Measurements from ENCODE around the gene COPG2. TPM values are rescaled to one million over a fixed set of nuclear protein-coding genes. Genes with fewer than 3 reads are reported as not detected.

COPG2 gene, protein sequence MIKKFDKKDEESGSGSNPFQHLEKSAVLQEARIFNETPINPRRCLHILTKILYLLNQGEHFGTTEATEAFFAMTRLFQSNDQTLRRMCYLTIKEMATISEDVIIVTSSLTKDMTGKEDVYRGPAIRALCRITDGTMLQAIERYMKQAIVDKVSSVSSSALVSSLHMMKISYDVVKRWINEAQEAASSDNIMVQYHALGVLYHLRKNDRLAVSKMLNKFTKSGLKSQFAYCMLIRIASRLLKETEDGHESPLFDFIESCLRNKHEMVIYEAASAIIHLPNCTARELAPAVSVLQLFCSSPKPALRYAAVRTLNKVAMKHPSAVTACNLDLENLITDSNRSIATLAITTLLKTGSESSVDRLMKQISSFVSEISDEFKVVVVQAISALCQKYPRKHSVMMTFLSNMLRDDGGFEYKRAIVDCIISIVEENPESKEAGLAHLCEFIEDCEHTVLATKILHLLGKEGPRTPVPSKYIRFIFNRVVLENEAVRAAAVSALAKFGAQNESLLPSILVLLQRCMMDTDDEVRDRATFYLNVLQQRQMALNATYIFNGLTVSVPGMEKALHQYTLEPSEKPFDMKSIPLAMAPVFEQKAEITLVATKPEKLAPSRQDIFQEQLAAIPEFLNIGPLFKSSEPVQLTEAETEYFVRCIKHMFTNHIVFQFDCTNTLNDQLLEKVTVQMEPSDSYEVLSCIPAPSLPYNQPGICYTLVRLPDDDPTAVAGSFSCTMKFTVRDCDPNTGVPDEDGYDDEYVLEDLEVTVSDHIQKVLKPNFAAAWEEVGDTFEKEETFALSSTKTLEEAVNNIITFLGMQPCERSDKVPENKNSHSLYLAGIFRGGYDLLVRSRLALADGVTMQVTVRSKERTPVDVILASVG
- total RNA-seq: 10 to 100 TPM; 11.7 to 15.6 (median 13.1) TPM

DNA sequence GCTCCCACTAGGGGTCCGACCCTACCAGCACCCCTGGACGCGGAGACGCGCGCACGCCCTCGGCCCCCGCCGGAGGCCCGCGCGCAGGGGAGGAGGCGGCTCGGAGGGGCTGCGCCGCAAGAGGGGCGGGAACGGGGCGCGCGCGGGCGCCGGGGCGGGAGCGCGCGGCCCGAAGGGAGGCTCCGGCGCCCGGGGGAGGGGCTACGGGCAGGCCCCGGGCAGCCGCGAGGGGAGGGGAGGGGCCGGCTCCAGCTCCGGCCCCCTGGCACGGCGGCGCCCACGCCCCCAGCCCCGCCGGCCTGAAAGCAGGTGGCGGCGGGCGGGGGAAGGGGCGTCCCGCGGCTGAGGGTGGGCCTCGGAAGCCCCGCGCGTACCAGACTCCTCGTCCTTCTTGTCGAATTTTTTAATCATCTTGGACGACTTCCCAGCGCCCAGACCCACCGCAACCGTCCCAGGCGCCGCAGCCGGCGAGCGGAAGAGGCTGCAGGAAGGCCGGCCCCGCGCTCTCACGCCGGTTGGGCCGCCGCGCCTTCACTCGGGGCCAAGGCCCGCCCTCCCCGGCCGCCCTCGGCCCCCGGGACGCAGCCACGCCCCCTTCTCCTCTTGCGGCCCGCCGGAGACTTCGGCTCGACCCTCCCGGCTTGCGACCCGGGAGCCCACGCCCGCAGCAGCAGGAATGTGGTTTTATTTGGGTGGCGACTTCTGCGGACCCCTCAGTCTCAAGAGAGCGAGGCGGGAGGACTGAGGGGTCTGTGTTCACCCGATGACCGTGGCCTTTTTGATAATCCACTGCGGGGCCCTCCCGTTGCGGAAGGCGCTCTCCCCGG is at the start of gene COPG2:
Gene COPG2, minus strand, starts transcription at position 491 of the 827 bp plus-strand sequence. Its CDS starts 80 bp downstream, at position 411.
- Histone ChIP-seq H3K4me3 (peak within 1 kb of the TSS; percentile 67 to 82), H3K27ac (peak within 1 kb of the TSS; percentile 26 to 90 (median 84)), H3K27me3 (no peaks in the 10 kb centered on the region), H3K4me1 (peaks cover 0 to 17% (median 0%) of the 10 kb centered on the region in 3 donors), H3K9me3 (no peaks in the 10 kb centered on the region), H3K36me3 (peaks cover 0 to 9% of the 10 kb centered on the region in 2 donors)
- ATAC-seq: peak; percentile 99
- WGBS, 2 donors (ENCODE audit: low coverage in 1 of 2): 0% methylated on average over 4 of the region's 103 CpGs; no CpG with 5 or more reads in 1 of the 2 donors
- TF ChIP-seq, protein P1, sequence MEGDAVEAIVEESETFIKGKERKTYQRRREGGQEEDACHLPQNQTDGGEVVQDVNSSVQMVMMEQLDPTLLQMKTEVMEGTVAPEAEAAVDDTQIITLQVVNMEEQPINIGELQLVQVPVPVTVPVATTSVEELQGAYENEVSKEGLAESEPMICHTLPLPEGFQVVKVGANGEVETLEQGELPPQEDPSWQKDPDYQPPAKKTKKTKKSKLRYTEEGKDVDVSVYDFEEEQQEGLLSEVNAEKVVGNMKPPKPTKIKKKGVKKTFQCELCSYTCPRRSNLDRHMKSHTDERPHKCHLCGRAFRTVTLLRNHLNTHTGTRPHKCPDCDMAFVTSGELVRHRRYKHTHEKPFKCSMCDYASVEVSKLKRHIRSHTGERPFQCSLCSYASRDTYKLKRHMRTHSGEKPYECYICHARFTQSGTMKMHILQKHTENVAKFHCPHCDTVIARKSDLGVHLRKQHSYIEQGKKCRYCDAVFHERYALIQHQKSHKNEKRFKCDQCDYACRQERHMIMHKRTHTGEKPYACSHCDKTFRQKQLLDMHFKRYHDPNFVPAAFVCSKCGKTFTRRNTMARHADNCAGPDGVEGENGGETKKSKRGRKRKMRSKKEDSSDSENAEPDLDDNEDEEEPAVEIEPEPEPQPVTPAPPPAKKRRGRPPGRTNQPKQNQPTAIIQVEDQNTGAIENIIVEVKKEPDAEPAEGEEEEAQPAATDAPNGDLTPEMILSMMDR (IDR thresholded peaks at IDR 0.05): peak in 1 of 4 experiments; percentile 11
- TF ChIP-seq EP300 (IDR thresholded peaks at IDR 0.05): no peak
- TF ChIP-seq POLR2A (IDR thresholded peaks at IDR 0.05): peak; percentile 16 to 44
- TF ChIP-seq POLR2AphosphoS5 (IDR thresholded peaks at IDR 0.05): peak; percentile 30

DNA sequence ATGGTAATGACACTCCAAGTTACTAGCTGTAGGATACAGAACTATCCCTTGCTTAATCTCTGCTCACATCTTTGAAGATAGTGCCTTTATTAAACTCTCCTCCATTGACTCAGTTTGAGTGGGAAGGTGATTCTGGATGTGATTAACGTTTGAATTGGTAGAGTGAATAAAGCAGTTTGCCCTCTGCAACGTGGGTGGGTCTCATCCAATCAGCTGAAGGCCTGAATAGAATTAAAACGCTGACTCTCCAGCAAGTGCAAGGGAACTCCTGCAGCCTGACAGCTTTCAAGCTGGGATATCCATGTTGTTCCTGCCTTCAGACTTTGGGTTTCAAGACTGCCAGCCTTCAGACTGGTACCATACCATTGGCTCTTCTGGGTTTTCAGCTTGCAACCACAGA is 43.9 kb upstream of the COPG2 start:
- no peak for ATAC-seq
- Histone ChIP-seq H3K4me3 (no peak overlapping the region), H3K9me3 (no peaks in the 10 kb centered on the region), H3K4me1 (no peaks in the 10 kb centered on the region), H3K27me3 (peaks cover 17% of the 10 kb centered on the region), H3K27ac (no peak overlapping the region), H3K36me3 (no peaks in the 10 kb centered on the region)
- TF ChIP-seq, protein P1 (IDR thresholded peaks at IDR 0.05): no peak
- no peak for TF ChIP-seq POLR2A (IDR thresholded peaks at IDR 0.05)
- no peak for TF ChIP-seq POLR2AphosphoS5 (IDR thresholded peaks at IDR 0.05)
- no peak for TF ChIP-seq EP300 (IDR thresholded peaks at IDR 0.05)
- 6% methylated on average over 2 of the region's 3 CpGs; no CpG with 5 or more reads in 1 of the 2 donors for WGBS, 2 donors (ENCODE audit: low coverage in 1 of 2)

DNA sequence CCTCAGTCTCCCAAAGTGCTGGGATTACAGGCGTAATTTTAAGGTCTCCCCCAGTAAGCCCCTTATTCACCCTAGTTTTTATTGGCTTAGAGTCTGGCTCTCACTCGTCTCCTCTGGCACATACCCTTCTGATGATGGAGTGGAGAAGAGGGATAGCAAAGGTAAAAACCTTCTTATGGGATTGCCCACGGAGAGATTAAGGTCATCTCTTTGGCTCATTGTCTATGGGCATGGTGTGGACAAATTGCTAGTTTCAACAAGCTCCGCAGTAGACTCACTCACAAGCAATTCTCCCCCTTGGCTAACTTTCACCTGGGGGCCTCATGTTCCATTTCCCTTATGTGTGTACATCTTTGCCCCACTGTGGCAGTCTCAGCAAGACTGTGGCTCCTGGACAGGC is 40.2 kb upstream of the COPG2 start:
- 90 to 94% methylated on average over 2 to 3 of the region's 4 CpGs for WGBS, 2 donors (ENCODE audit: low coverage in 1 of 2)
- TF ChIP-seq, protein P1 (IDR thresholded peaks at IDR 0.05): no peak
- TF ChIP-seq POLR2A (IDR thresholded peaks at IDR 0.05) (no peak), POLR2AphosphoS5 (IDR thresholded peaks at IDR 0.05) (no peak), EP300 (IDR thresholded peaks at IDR 0.05) (no peak)
- Histone ChIP-seq H3K4me1 (no peaks in the 10 kb centered on the region), H3K27me3 (peaks cover 17% of the 10 kb centered on the region), H3K27ac (no peak overlapping the region), H3K9me3 (no peaks in the 10 kb centered on the region), H3K36me3 (no peaks in the 10 kb centered on the region), H3K4me3 (no peak overlapping the region)
- ATAC-seq: no peak

DNA sequence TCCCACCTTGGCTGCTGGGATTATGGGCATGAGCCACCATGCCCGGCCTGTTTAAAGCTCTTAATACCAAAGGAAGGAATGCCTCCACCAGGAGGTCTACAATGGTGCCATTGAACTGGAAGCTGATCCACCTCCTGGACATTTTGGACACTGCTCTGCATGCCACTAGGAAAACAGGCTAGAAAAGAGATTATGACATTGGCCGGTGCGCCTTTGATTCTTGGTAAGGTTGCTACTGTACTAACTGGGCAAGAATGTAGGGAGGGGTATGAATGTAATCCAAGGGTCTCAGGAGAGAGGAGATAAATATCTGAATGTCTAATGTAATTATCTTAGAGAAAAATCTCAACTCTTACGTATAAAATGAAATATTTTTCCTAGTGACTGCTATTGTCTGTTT is 39.5 kb upstream of the COPG2 start:
- no peak for ATAC-seq
- TF ChIP-seq EP300 (IDR thresholded peaks at IDR 0.05) (no peak), POLR2AphosphoS5 (IDR thresholded peaks at IDR 0.05) (no peak), POLR2A (IDR thresholded peaks at IDR 0.05) (no peak)
- TF ChIP-seq, protein P1 (IDR thresholded peaks at IDR 0.05): no peak
- H3K4me1 ChIP-seq: no peaks in the 10 kb centered on the region
- H3K4me3 ChIP-seq: no peak overlapping the region
- 85% methylated on average over 2 to 4 of the region's 4 CpGs for WGBS, 2 donors (ENCODE audit: low coverage in 1 of 2)
- no peak overlapping the region for H3K27ac ChIP-seq
- H3K9me3 ChIP-seq: no peaks in the 10 kb centered on the region
- H3K27me3 ChIP-seq: peaks cover 17% of the 10 kb centered on the region
- no peaks in the 10 kb centered on the region for H3K36me3 ChIP-seq

Data from gastroesophageal sphincter (tissue), 4 donors.